Mesothelial cell of epicardium (in vitro differentiated cells): Measurements from ENCODE around the gene TAF10. TPM values are rescaled to one million over a fixed set of nuclear protein-coding genes. Genes with fewer than 3 reads are reported as not detected.

Experiments
- DNase-seq, 2 experiments: peaks; one replicate each; pipeline ENCODE4 v3.0.0; 2021; ENCODE audit warnings: low spot score in 2 of 2; ENCODE audit not compliant: unreplicated experiment in 2 of 2
- H3K27ac Mint-ChIP-seq: 2 replicates; pipeline ENCODE4 v1.8.0; 2021; ENCODE audit warnings: mixed read lengths
- H3K27me3 Mint-ChIP-seq: 2 replicates; pipeline ENCODE4 v1.8.0; 2021; ENCODE audit warnings: low read depth, mixed read lengths
- H3K36me3 Mint-ChIP-seq: 2 replicates; pipeline ENCODE4 v1.8.0; 2021; ENCODE audit warnings: mixed read lengths
- H3K4me1 Mint-ChIP-seq: 2 replicates; pipeline ENCODE4 v1.8.0; 2021; ENCODE audit warnings: mixed read lengths
- H3K4me3 Mint-ChIP-seq: 2 replicates; pipeline ENCODE4 v1.8.0; 2021; ENCODE audit warnings: mild to moderate bottlenecking, moderate library complexity, mixed read lengths
- H3K9me3 Mint-ChIP-seq: 2 replicates; pipeline ENCODE4 v1.8.0; 2021; ENCODE audit warnings: mixed read lengths
- CTCF ChIP-seq: fragments of 200-600 bp; sonication (generic); IDR thresholded peaks from one replicate; pipeline ENCODE4 v1.5.0; 2021; ENCODE audit warnings: antibody characterized with exemption; ENCODE audit not compliant: unreplicated experiment
- total RNA-seq: library from RNA; stranded (reverse); gene quantifications from 3 replicates; pipeline ENCODE4 v1.2.1, GENCODE V29; 2021

The TAF10 gene
- total RNA-seq, 1 donor from 2014 or later: 119 TPM

GRCh38 chr11:6653097-6653496 is 41.1 kb upstream of the TAF10 start:
- H3K9me3 Mint-ChIP-seq: no peaks in the 10 kb centered on the region
- TF ChIP-seq CTCF: no peak
- H3K4me1 Mint-ChIP-seq: peaks cover 12% of the 10 kb centered on the region
- DNase-seq: no peak
- H3K27ac Mint-ChIP-seq: no peak overlapping the region
- peaks cover 17% of the 10 kb centered on the region for H3K27me3 Mint-ChIP-seq
- H3K36me3 Mint-ChIP-seq: no peaks in the 10 kb centered on the region
- H3K4me3 Mint-ChIP-seq: no peak overlapping the region

GRCh38 chr11:6652182-6652581 is 40.2 kb upstream of the TAF10 start:
- H3K27ac Mint-ChIP-seq: no peak overlapping the region
- no peak for DNase-seq
- peaks cover 12% of the 10 kb centered on the region for H3K4me1 Mint-ChIP-seq
- no peaks in the 10 kb centered on the region for H3K9me3 Mint-ChIP-seq
- H3K27me3 Mint-ChIP-seq: peaks cover 13% of the 10 kb centered on the region
- TF ChIP-seq CTCF: no peak
- no peak overlapping the region for H3K4me3 Mint-ChIP-seq
- no peaks in the 10 kb centered on the region for H3K36me3 Mint-ChIP-seq

GRCh38 chr11:6650980-6651379 is 39.0 kb upstream of the TAF10 start:
- peaks cover 1% of the 10 kb centered on the region for H3K27me3 Mint-ChIP-seq
- no peak for TF ChIP-seq CTCF
- DNase-seq: no peak
- H3K27ac Mint-ChIP-seq: no peak overlapping the region
- H3K4me3 Mint-ChIP-seq: no peak overlapping the region
- H3K9me3 Mint-ChIP-seq: no peaks in the 10 kb centered on the region
- H3K4me1 Mint-ChIP-seq: peaks cover under 1% of the 10 kb centered on the region
- no peaks in the 10 kb centered on the region for H3K36me3 Mint-ChIP-seq

GRCh38 chr11:6650104-6650503 is 38.1 kb upstream of the TAF10 start:
- H3K4me3 Mint-ChIP-seq: no peak overlapping the region

GRCh38 chr11:6648501-6648900 is 36.5 kb upstream of the TAF10 start:
- TF ChIP-seq CTCF: no peak
- Mint-ChIP-seq H3K4me3 (no peak overlapping the region), H3K9me3 (no peaks in the 10 kb centered on the region), H3K4me1 (peaks cover 3% of the 10 kb centered on the region), H3K36me3 (peaks cover 3% of the 10 kb centered on the region), H3K27ac (no peak overlapping the region), H3K27me3 (no peaks in the 10 kb centered on the region)
- no peak for DNase-seq

More at GRCh38 chr11:6650104-6650503, 38.1 kb upstream of the TAF10 start:
- Mint-ChIP-seq H3K27me3 (no peaks in the 10 kb centered on the region), H3K9me3 (no peaks in the 10 kb centered on the region), H3K27ac (no peak overlapping the region), H3K36me3 (no peaks in the 10 kb centered on the region), H3K4me1 (peaks cover 3% of the 10 kb centered on the region)
- no peak for TF ChIP-seq CTCF
- DNase-seq: no peak

GRCh38 chr11:6647836-6648235 is 35.8 kb upstream of the TAF10 start:
- Mint-ChIP-seq H3K27me3 (no peaks in the 10 kb centered on the region), H3K9me3 (no peaks in the 10 kb centered on the region), H3K36me3 (peaks cover 3% of the 10 kb centered on the region), H3K27ac (no peak overlapping the region), H3K4me3 (no peak overlapping the region), H3K4me1 (peaks cover 3% of the 10 kb centered on the region)
- no peak for DNase-seq
- no peak for TF ChIP-seq CTCF
